Measurements from ENCODE around the gene HIVEP3. TPM values are rescaled to one million over a fixed set of nuclear protein-coding genes. Genes with fewer than 3 reads are reported as not detected.

HIVEP3 gene
- polyA plus RNA-seq, 1 of the 3 experiments (the other 2 are of a cell fraction), result 6.4 TPM

DNA sequence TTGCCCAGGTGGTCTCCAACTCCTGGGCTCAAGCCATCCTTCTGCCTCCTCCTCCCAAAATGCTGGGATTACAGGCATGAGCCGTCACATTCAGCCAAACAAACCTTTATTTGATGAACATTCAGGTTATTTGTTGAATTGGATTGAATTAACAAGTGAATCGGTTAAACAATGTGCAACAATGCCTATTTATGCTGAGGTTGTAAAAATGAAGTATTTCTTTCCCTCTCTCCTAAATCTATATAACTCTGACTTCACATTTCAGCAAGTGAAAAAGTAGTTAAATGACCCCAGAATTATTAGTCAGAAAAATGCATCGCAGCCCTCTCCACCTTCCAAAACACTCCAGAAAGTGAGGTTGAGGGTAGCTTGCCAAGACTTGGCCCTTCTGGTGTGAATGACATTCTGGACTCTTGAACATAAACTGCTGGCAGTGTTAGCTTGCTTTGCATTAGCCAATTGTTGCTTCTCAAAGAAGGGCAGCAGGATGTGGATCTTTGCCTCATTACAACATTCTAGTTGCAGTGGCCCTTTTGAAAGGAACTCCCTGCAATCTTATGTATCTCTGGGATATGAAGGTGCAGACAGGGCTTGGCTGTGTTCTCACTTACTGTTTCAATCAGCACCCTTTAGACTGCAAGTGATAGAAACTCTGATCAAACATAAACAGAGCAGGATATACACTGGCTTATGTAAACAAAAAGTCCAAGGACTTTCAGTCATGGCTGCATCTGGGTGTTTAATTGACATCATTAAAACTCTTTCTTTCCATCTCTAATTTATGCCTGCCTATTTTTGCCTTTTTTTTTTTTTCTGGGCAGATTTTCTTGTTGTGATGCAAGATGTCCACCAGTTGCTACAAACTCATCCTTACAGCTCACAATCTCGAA, 456.7 kb downstream of the HIVEP3 start:
- no peak for DNase-seq
- no peaks in the 10 kb centered on the region for H3K9me2 ChIP-seq
- H3K9me3 ChIP-seq, result no peaks in the 10 kb centered on the region
- no peak overlapping the region for H3K9ac ChIP-seq
- H3K4me2 ChIP-seq, result no peak overlapping the region
- no peaks in the 10 kb centered on the region for H4K20me1 ChIP-seq (ENCODE audit: insufficient read depth)
- H3K27me3 ChIP-seq (ENCODE audit: insufficient read depth), result no peaks in the 10 kb centered on the region
- peaks cover 0 to 26% of the 10 kb centered on the region in 2 experiments for H3K36me3 ChIP-seq (replicated peaks in 1 of 2; ENCODE audit: control insufficient read depth in 1 of 2, insufficient read depth in 2 of 2, low read length in 1 of 2)
- H3F3A ChIP-seq (replicated peaks; ENCODE audit: insufficient read depth), result no peaks in the 10 kb centered on the region
- no peak overlapping the region for H3K27ac ChIP-seq (ENCODE audit: low read depth in 2 of 2, low read length in 1 of 2)
- TF ChIP-seq GABPA (IDR thresholded peaks at IDR 0.05; ENCODE audit: low read depth) (no peak), CHD2 (IDR thresholded peaks at IDR 0.05; ENCODE audit: low read length, partially characterized antibody) (no peak), FOSL2 (IDR thresholded peaks at IDR 0.05; ENCODE audit: borderline replicate concordance, low read depth) (no peak), NRF1 (IDR thresholded peaks at IDR 0.05; ENCODE audit: low read depth, low read length) (no peak), EP300 (IDR thresholded peaks at IDR 0.05; ENCODE audit: borderline replicate concordance in 1 of 2, low read depth in 1 of 2, low read length in 1 of 2) (no peak), RCOR1 (IDR thresholded peaks at IDR 0.05; ENCODE audit: low read length) (no peak), POLR2AphosphoS5 (IDR thresholded peaks at IDR 0.05; ENCODE audit: low read depth, low read length) (no peak), TAF1 (IDR thresholded peaks at IDR 0.05; ENCODE audit: borderline replicate concordance, low read depth, low read length) (no peak), YY1 (IDR thresholded peaks at IDR 0.05; ENCODE audit: low read depth) (no peak), REST (IDR thresholded peaks at IDR 0.05; ENCODE audit: low read depth, low read length) (no peak), ELF1 (IDR thresholded peaks at IDR 0.05) (no peak), FOXM1 (IDR thresholded peaks at IDR 0.05; ENCODE audit: low read depth) (no peak), JUND (IDR thresholded peaks at IDR 0.05) (no peak), EZH2phosphoT487 (IDR thresholded peaks at IDR 0.05; ENCODE audit: borderline replicate concordance, low read depth) (no peak), MEF2A (IDR thresholded peaks at IDR 0.05; ENCODE audit: borderline replicate concordance, low read depth) (no peak), SIN3A (IDR thresholded peaks at IDR 0.05; ENCODE audit: borderline replicate concordance, low read depth, low read length) (no peak), FOXJ3 (CRISPR knock-in tag; IDR thresholded peaks at IDR 0.05) (no peak)
- TF ChIP-seq, protein P1, sequence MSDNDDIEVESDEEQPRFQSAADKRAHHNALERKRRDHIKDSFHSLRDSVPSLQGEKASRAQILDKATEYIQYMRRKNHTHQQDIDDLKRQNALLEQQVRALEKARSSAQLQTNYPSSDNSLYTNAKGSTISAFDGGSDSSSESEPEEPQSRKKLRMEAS (IDR thresholded peaks at IDR 0.05; ENCODE audit: low read depth), result no peak
- TF ChIP-seq, protein P2, sequence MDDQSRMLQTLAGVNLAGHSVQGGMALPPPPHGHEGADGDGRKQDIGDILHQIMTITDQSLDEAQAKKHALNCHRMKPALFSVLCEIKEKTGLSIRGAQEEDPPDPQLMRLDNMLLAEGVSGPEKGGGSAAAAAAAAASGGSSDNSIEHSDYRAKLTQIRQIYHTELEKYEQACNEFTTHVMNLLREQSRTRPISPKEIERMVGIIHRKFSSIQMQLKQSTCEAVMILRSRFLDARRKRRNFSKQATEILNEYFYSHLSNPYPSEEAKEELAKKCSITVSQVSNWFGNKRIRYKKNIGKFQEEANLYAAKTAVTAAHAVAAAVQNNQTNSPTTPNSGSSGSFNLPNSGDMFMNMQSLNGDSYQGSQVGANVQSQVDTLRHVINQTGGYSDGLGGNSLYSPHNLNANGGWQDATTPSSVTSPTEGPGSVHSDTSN (IDR thresholded peaks at IDR 0.05), result no peak
- TF ChIP-seq, protein P3, sequence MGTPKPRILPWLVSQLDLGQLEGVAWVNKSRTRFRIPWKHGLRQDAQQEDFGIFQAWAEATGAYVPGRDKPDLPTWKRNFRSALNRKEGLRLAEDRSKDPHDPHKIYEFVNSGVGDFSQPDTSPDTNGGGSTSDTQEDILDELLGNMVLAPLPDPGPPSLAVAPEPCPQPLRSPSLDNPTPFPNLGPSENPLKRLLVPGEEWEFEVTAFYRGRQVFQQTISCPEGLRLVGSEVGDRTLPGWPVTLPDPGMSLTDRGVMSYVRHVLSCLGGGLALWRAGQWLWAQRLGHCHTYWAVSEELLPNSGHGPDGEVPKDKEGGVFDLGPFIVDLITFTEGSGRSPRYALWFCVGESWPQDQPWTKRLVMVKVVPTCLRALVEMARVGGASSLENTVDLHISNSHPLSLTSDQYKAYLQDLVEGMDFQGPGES (IDR thresholded peaks at IDR 0.05; ENCODE audit: low read depth, low read length), result no peak
- H3K4me1 ChIP-seq (ENCODE audit: control insufficient read depth in 1 of 2, insufficient read depth in 2 of 2, low read depth in 1 of 2, low read length in 1 of 2), result peaks cover 9 to 30% of the 10 kb centered on the region in 2 experiments; a peak in 2 of 4 replicates
- H3K4me3 ChIP-seq (ENCODE audit: low read depth in 2 of 2, low read length in 1 of 2), result no peak overlapping the region
- H3K79me2 ChIP-seq (ENCODE audit: insufficient read depth), result peaks cover 23% of the 10 kb centered on the region; the same call in 1 of the 2 replicates
- CTCF ChIA-PET, result interaction anchor here (0.8 to 1.3 kb wide), 5 partner anchors 9 to 179 kb away, joined by 3 to 5 read pairs (median 3); no protein-coding TSS in a partner anchor
- WGBS (ENCODE audit: low lambda C conversion rate), result 82% methylated on average over 4 of the region's 4 CpGs
- H2AFZ ChIP-seq (ENCODE audit: low read depth), result no peak overlapping the region
- POLR2A ChIA-PET, result no interaction called here
